GM12878 (cell line): ENCODE measurements around the gene TAX1BP1. TPM values are rescaled to one million over a fixed set of nuclear protein-coding genes. Genes with fewer than 3 reads are reported as not detected.

Experiments
- ATAC-seq: fragments of 200-7000 bp; cut with Tn5 transposase; 3 replicates; pipeline ENCODE4 v1.9.1; 2020; ENCODE audit warnings: mild to moderate bottlenecking, moderate library complexity
- BruUV-seq: library from RNA; stranded (reverse); fragments of 400-500 nt; replicated peaks from 2 replicates; lab custom pipeline; 2021; lab: Mats Ljungman, UMichigan
- CTCF ChIA-PET: fragments of 300-600 bp; sonication (Branson Sonifier 250); formaldehyde crosslinking; extraction: SDS; loops from one replicate; lab custom pipeline; 2021; ENCODE audit warnings: inconsistent platforms; lab: Yijun Ruan, JAX
- POLR2A ChIA-PET: fragments of 350-600 bp; formaldehyde crosslinking; extraction: SDS; loops from one replicate; lab custom pipeline; 2021; ENCODE audit warnings: inconsistent platforms; lab: Charles Lee
- RAD21 ChIA-PET: fragments of 300-600 bp; sonication (Branson Sonifier 250); formaldehyde crosslinking; loops from one replicate; lab custom pipeline; 2023; ENCODE audit warnings: antibody characterized with exemption; ENCODE audit not compliant: unreplicated experiment; lab: Charles Lee
- SMC1A ChIA-PET: fragments of 300-600 bp; sonication (Branson Sonifier 250); formaldehyde crosslinking; loops from one replicate; lab custom pipeline; 2023; ENCODE audit not compliant: unreplicated experiment, uncharacterized antibody; lab: Charles Lee
- DNase-seq: peaks from one replicate; pipeline ENCODE4 v3.0.0-alpha.2; 2011; ENCODE audit warnings: low read depth, low spot score
- FAIRE-seq: peaks from 3 replicates; lab custom pipeline; 2011; peaks lifted over from hg19 to GRCh38; lab: Jason Lieb, UNC
- H2AFZ ChIP-seq: 2 replicates; pipeline ENCODE4 v1.6.0; 2011; ENCODE audit warnings: low read depth, low read length, control low read depth; ENCODE audit not compliant: control insufficient read depth
- H3K27ac ChIP-seq: 2 replicates; pipeline ENCODE4 v1.5.1; 2011; ENCODE audit warnings: control low read depth; ENCODE audit not compliant: control insufficient read depth, insufficient read depth
- H3K27me3 ChIP-seq, 2 experiments: replicated peaks in 1 of 2; 2 replicates each; pipeline versions ENCODE4 v1.6.0 to v1.6.1; 2011; ENCODE audit warnings: low read length in 1 of 2; ENCODE audit not compliant: control insufficient read depth in 2 of 2, insufficient read depth in 2 of 2
- H3K36me3 ChIP-seq, 2 experiments: 2 replicates each; pipeline ENCODE4 v1.5.1; 2011; ENCODE audit warnings: low read length in 1 of 2; ENCODE audit not compliant: control insufficient read depth in 2 of 2, insufficient read depth in 2 of 2
- H3K4me1 ChIP-seq: 2 replicates; pipeline ENCODE4 v1.6.1; 2011; ENCODE audit warnings: mild to moderate bottlenecking, low read length, moderate library complexity, mixed read lengths; ENCODE audit not compliant: control insufficient read depth, insufficient read depth
- H3K4me2 ChIP-seq: 2 replicates; pipeline ENCODE4 v1.6.0; 2011; ENCODE audit warnings: control low read depth; ENCODE audit not compliant: control insufficient read depth, insufficient read depth
- H3K4me3 ChIP-seq: fragments of 200-600 bp; sonication (generic); 2 replicates; pipeline ENCODE4 v1.5.1; 2016
- H3K79me2 ChIP-seq: 2 replicates; pipeline ENCODE4 v1.6.0; 2011; ENCODE audit warnings: low read length; ENCODE audit not compliant: control insufficient read depth, insufficient read depth
- H3K9ac ChIP-seq: 2 replicates; pipeline ENCODE4 v1.8.0; 2011; ENCODE audit warnings: low read length, control low read depth, mixed read lengths; ENCODE audit not compliant: control insufficient read depth, insufficient read depth
- H3K9me3 ChIP-seq: replicated peaks from 3 replicates; pipeline ENCODE4 v1.5.1; 2011; ENCODE audit warnings: mild to moderate bottlenecking, low read length; ENCODE audit not compliant: control insufficient read depth, insufficient read depth
- H4K20me1 ChIP-seq: 2 replicates; pipeline ENCODE4 v1.6.0; 2011; ENCODE audit not compliant: control insufficient read depth, insufficient read depth
- CBFB ChIP-seq: IDR thresholded peaks from 2 replicates; pipeline ENCODE4 v1.6.1; 2016; ENCODE audit warnings: antibody characterized with exemption, low read depth
- GABPA ChIP-seq: IDR thresholded peaks from 2 replicates; pipeline ENCODE4 v1.6.1; 2014; ENCODE audit warnings: antibody characterized with exemption, low read depth, mild to moderate bottlenecking, inconsistent platforms
- KAT2A ChIP-seq: conservative IDR thresholded peaks from 2 replicates; pipeline ENCODE4 v1.6.1; 2011; ENCODE audit warnings: low read depth, low read length; ENCODE audit not compliant: control insufficient read depth
- NR2C1 ChIP-seq: fragments of 450-650 bp; IDR thresholded peaks from 2 replicates; pipeline ENCODE4 v1.6.1; 2017; ENCODE audit warnings: antibody characterized with exemption, mild to moderate bottlenecking, moderate library complexity
- PAX8 ChIP-seq: fragments of 450-650 bp; IDR thresholded peaks from 2 replicates; pipeline ENCODE4 v1.6.1; 2017; ENCODE audit warnings: mild to moderate bottlenecking, moderate library complexity
- SMAD5 ChIP-seq: IDR thresholded peaks from 2 replicates; pipeline ENCODE4 v1.6.1; 2016; ENCODE audit warnings: antibody characterized with exemption, low read depth
- SPI1 ChIP-seq: IDR thresholded peaks from 2 replicates; pipeline ENCODE4 v1.6.1; 2011; ENCODE audit warnings: low read depth, mild to moderate bottlenecking, low read length, moderate library complexity, borderline replicate concordance; ENCODE audit not compliant: insufficient read depth
- STAT3 ChIP-seq: IDR thresholded peaks from 2 replicates; pipeline ENCODE4 v1.6.1; 2011; ENCODE audit warnings: low read depth, low read length, improper control_type of control experiment
- ZNF217 ChIP-seq: fragments of 450-650 bp; IDR thresholded peaks from 2 replicates; pipeline ENCODE4 v1.6.1; 2017; ENCODE audit warnings: antibody characterized with exemption, mild to moderate bottlenecking
- WGBS: methylation state at CpG from one replicate; pipeline ENCODE4 v1.1.6; 2016; ENCODE audit warnings: low lambda C conversion rate; ENCODE audit not compliant: insufficient replicate concordance, insufficient coverage; ENCODE audit errors: missing lambda C conversion rate; 5-methylcytosine and 5-hydroxymethylcytosine counted together
- in situ Hi-C: fragments of 300-500 bp; cut with MboI; formaldehyde crosslinking; loops from 9 replicates; pipeline ENCODE4 v1.14.3; 2018; ENCODE audit warnings: mixed read lengths
- intact Hi-C: fragments of 100-400 bp; cut with micrococcal nuclease; formaldehyde crosslinking; loops from one replicate; pipeline ENCODE4 v1.14.2; 2022; ENCODE audit not compliant: unreplicated experiment
- polyA plus RNA-seq, 11 experiments: library from polyadenylated mRNA; depleted of rRNA in 4 of 11; unstranded in 6 of 11; stranded (reverse) in 5 of 11; fragments of >200 nt; fragmentation: Nextera tagmentation in 4 of 11; fragmentation: Illumina TruSeq in 1 of 11; extraction: Ambion mirVana in 4 of 11; extraction: Trizol in 1 of 11; gene quantifications; 1 replicate in 1 of 11; 2 replicates in 10 of 11; pipeline versions ENCODE4 v1.2.1 to v1.2.3, GENCODE V29; 2011 to 2016; ENCODE audit warnings: inconsistent platforms in 2 of 11, missing spikeins in 2 of 11, low read depth in 1 of 11
- total RNA-seq, 4 experiments: library from RNA; depleted of rRNA in 3 of 4; stranded (reverse); fragments of >200 nt in 3 of 4; fragmentation: Illumina TruSeq in 1 of 4; extraction: Trizol in 1 of 4; gene quantifications; 2 replicates each; pipeline versions ENCODE4 v1.2.1 to v1.2.3, GENCODE V29; 2013 to 2021
- TF ChIP-seq, protein P1 (sequence below): fragments of 450-650 bp; IDR thresholded peaks from 2 replicates; pipeline ENCODE4 v1.6.1; 2017; ENCODE audit warnings: mild to moderate bottlenecking, moderate library complexity
- TF ChIP-seq, protein P2 (sequence below): fragments of 450-650 bp; IDR thresholded peaks from 2 replicates; pipeline ENCODE4 v1.6.1; 2017; ENCODE audit warnings: low read depth, mild to moderate bottlenecking, moderate library complexity

The TAX1BP1 gene
- total and polyA plus RNA-seq, 10 of the 15 experiments (the other 5 are each of a cell fraction or from before 2014, with no cell fraction given) = 30.8 to 105 (median 52.0) TPM

DNA sequence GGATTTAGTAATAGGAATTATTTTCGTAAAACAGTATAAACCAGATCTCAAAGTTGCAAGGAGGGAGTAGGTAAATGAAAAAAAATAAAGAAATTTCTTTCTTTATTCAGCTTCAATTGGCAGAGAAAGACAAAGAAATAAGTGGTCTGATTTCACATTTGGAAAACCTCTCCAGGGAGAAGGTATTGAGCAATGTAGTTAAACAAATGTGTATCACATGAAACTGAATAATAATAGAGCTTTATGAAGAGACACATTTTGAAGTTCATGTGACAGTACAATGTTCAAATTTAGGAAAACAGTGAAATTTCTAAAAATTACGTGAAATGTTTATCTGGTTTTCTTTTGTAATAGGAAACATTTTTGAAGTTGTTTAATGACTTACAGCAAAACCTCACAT is 63.0 kb downstream of the TAX1BP1 start:
- Histone ChIP-seq H3K27me3 (no peaks in the 10 kb centered on the region), H3K79me2 (no peaks in the 10 kb centered on the region), H2AFZ (no peak overlapping the region), H3K4me1 (no peaks in the 10 kb centered on the region), H3K9me3 (no peaks in the 10 kb centered on the region), H3K36me3 (peaks cover 0 to 3% of the 10 kb centered on the region in 2 experiments; a peak in 1 of 4 replicates), H4K20me1 (no peaks in the 10 kb centered on the region), H3K4me2 (no peak overlapping the region), H3K9ac (no peak overlapping the region), H3K27ac (no peak overlapping the region), H3K4me3 (no peak overlapping the region)
- 97% methylated on average over 2 of the region's 2 CpGs for WGBS
- no peak for TF ChIP-seq KAT2A
- no peak for TF ChIP-seq GABPA
- TF ChIP-seq ZNF217 = no peak
- no peak for TF ChIP-seq PAX8
- TF ChIP-seq CBFB = no peak
- no peak for TF ChIP-seq STAT3
- TF ChIP-seq, protein P1, sequence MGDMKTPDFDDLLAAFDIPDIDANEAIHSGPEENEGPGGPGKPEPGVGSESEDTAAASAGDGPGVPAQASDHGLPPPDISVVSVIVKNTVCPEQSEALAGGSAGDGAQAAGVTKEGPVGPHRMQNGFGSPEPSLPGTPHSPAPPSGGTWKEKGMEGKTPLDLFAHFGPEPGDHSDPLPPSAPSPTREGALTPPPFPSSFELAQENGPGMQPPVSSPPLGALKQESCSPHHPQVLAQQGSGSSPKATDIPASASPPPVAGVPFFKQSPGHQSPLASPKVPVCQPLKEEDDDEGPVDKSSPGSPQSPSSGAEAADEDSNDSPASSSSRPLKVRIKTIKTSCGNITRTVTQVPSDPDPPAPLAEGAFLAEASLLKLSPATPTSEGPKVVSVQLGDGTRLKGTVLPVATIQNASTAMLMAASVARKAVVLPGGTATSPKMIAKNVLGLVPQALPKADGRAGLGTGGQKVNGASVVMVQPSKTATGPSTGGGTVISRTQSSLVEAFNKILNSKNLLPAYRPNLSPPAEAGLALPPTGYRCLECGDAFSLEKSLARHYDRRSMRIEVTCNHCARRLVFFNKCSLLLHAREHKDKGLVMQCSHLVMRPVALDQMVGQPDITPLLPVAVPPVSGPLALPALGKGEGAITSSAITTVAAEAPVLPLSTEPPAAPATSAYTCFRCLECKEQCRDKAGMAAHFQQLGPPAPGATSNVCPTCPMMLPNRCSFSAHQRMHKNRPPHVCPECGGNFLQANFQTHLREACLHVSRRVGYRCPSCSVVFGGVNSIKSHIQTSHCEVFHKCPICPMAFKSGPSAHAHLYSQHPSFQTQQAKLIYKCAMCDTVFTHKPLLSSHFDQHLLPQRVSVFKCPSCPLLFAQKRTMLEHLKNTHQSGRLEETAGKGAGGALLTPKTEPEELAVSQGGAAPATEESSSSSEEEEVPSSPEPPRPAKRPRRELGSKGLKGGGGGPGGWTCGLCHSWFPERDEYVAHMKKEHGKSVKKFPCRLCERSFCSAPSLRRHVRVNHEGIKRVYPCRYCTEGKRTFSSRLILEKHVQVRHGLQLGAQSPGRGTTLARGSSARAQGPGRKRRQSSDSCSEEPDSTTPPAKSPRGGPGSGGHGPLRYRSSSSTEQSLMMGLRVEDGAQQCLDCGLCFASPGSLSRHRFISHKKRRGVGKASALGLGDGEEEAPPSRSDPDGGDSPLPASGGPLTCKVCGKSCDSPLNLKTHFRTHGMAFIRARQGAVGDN = no peak
- TF ChIP-seq, protein P2, sequence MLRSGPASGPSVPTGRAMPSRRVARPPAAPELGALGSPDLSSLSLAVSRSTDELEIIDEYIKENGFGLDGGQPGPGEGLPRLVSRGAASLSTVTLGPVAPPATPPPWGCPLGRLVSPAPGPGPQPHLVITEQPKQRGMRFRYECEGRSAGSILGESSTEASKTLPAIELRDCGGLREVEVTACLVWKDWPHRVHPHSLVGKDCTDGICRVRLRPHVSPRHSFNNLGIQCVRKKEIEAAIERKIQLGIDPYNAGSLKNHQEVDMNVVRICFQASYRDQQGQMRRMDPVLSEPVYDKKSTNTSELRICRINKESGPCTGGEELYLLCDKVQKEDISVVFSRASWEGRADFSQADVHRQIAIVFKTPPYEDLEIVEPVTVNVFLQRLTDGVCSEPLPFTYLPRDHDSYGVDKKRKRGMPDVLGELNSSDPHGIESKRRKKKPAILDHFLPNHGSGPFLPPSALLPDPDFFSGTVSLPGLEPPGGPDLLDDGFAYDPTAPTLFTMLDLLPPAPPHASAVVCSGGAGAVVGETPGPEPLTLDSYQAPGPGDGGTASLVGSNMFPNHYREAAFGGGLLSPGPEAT = no peak
- TF ChIP-seq SMAD5 = no peak
- TF ChIP-seq NR2C1 = no peak
- TF ChIP-seq SPI1 = no peak
- in situ Hi-C loops (no loop called here), intact Hi-C loops (no loop called here)
- RAD21 ChIA-PET = no interaction called here
- CTCF ChIA-PET = interaction anchor here (1.1 to 1.8 kb wide), 3 partner anchors 11 to 105 kb away, joined by 3 to 6 read pairs (median 5); no protein-coding TSS in a partner anchor
- POLR2A ChIA-PET = no interaction called here
- DNase-seq = no peak
- no peak for FAIRE-seq
- no peak for ATAC-seq
- SMC1A ChIA-PET = interaction anchor here (0.9 to 2.2 kb wide), 4 partner anchors 12 to 119 kb away, joined by 3 to 7 read pairs (median 4); no protein-coding TSS in a partner anchor
- BruUV-seq = no TSS peak
